H1 (cell line): ENCODE data around the gene DHRS9.
"Not testable (repeated sequence)": the region's sequence is repeated elsewhere in the genome, so short reads cannot be mapped to it uniquely, and the experiment has no call there.

Experiments
- CREB1 ChIP-seq: IDR thresholded peaks from 2 replicates; pipeline ENCODE4 v1.6.1; 2012; ENCODE audit warnings: inconsistent platforms
- EP300 ChIP-seq, 2 experiments: IDR thresholded peaks; 1 replicate in 1 of 2; 2 replicates in 1 of 2; pipeline ENCODE4 v1.6.1; 2011 to 2012; ENCODE audit warnings: low read depth in 2 of 2, low read length in 2 of 2, mild to moderate bottlenecking in 2 of 2, borderline replicate concordance in 1 of 2, inconsistent platforms in 1 of 2, moderate library complexity in 1 of 2
- EZH2 ChIP-seq: fragments of 200-600 bp; sonication (generic); IDR thresholded peaks from 2 replicates; pipeline ENCODE4 v1.7.1; 2012; ENCODE audit warnings: low read depth, mild to moderate bottlenecking, moderate library complexity, low read length, inconsistent platforms; ENCODE audit not compliant: severe bottlenecking
- FOSL1 ChIP-seq: IDR thresholded peaks from 2 replicates; pipeline ENCODE4 v1.6.1; 2011; ENCODE audit warnings: mild to moderate bottlenecking, low read depth, low read length, moderate library complexity; ENCODE audit not compliant: insufficient read depth
- JUND ChIP-seq: IDR thresholded peaks from 2 replicates; pipeline ENCODE4 v1.6.1; 2011; ENCODE audit warnings: mild to moderate bottlenecking, improper control_type of control experiment, low read length
- POLR2A ChIP-seq, 2 experiments: IDR thresholded peaks; 1 replicate in 1 of 2; 2 replicates in 1 of 2; pipeline ENCODE4 v1.6.1; 2011; ENCODE audit warnings: low read depth in 2 of 2, low read length in 2 of 2, mild to moderate bottlenecking in 2 of 2; ENCODE audit errors: control extremely low read depth in 1 of 2
- POLR2AphosphoS5 ChIP-seq: IDR thresholded peaks from 2 replicates; pipeline ENCODE4 v1.6.1; 2011; ENCODE audit warnings: low read depth, low read length
- RAD21 ChIP-seq, 2 experiments: IDR thresholded peaks in 1 of 2; conservative IDR thresholded peaks in 1 of 2; 2 replicates each; pipeline ENCODE4 v1.6.1; 2011; ENCODE audit warnings: low read depth in 2 of 2, low read length in 2 of 2, improper control_type of control experiment in 1 of 2, inconsistent platforms in 1 of 2, mild to moderate bottlenecking in 1 of 2, moderate library complexity in 1 of 2
- RXRA ChIP-seq: IDR thresholded peaks from 2 replicates; pipeline ENCODE4 v1.6.1; 2011; ENCODE audit warnings: low read depth, mild to moderate bottlenecking, low read length, moderate library complexity; ENCODE audit not compliant: insufficient read depth
- SIN3A ChIP-seq, 2 experiments: IDR thresholded peaks in 1 of 2; conservative IDR thresholded peaks in 1 of 2; 2 replicates each; pipeline ENCODE4 v1.6.1; 2011 to 2012; ENCODE audit warnings: low read length in 2 of 2, improper control_type of control experiment in 1 of 2, low read depth in 1 of 2, mild to moderate bottlenecking in 1 of 2
- SP1 ChIP-seq: IDR thresholded peaks from 2 replicates; pipeline ENCODE4 v1.6.1; 2011; ENCODE audit warnings: low read depth, low read length
- SUZ12 ChIP-seq: fragments of 200-600 bp; sonication (generic); IDR thresholded peaks from 2 replicates; pipeline ENCODE4 v1.6.1; 2012; ENCODE audit warnings: mild to moderate bottlenecking, inconsistent platforms, low read length, moderate library complexity, mixed read lengths
- TBP ChIP-seq: IDR thresholded peaks from 2 replicates; pipeline ENCODE4 v1.6.1; 2011; ENCODE audit warnings: low read depth, low read length, improper control_type of control experiment
- TF ChIP-seq, protein P1 (sequence below), 3 experiments: IDR thresholded peaks; 1 replicate in 2 of 3; 2 replicates in 1 of 3; pipeline versions ENCODE4 v1.5.1 to v1.6.1; 2011; ENCODE audit warnings: low read length in 3 of 3, mild to moderate bottlenecking in 3 of 3, inconsistent platforms in 2 of 3, low read depth in 1 of 3, moderate library complexity in 1 of 3; ENCODE audit not compliant: insufficient read depth in 1 of 3; ENCODE audit errors: control extremely low read depth in 1 of 3

DNA sequence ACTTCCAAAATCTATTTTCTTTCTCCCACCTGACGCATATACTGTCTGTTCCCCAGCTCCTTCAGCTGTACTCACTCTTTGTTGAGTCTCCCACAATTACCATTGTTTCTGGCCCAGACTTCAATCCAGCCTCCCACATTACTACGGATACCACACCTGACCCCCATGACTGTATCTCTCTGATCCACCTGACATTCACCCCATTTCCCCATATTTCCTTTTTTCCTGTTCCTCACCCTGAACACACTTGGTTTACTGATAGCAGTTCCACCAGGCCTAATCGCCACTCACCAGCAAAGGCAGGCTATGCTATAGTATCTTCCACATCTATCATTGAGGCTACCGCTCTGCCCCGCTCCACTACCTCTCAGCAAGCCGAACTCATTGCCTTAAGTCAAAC, 64.9 kb downstream of the DHRS9 start:
- not testable (repeated sequence) for TF ChIP-seq RXRA; CREB1; FOSL1; EP300 (IDR thresholded peaks at IDR 0.05; ENCODE audit: borderline replicate concordance in 1 of 2, low read depth in 2 of 2, low read length in 2 of 2); SIN3A (conservative IDR thresholded peaks at IDR 0.05 in 1 of 2, IDR thresholded peaks at IDR 0.05 in 1 of 2; ENCODE audit: low read depth in 1 of 2, low read length in 2 of 2); RAD21 (IDR thresholded peaks at IDR 0.05 in 1 of 2, conservative IDR thresholded peaks at IDR 0.05 in 1 of 2; ENCODE audit: low read depth in 2 of 2, low read length in 2 of 2); SP1; JUND; POLR2A (IDR thresholded peaks at IDR 0.05; ENCODE audit: control extremely low read depth in 1 of 2, low read depth in 2 of 2, low read length in 2 of 2); SUZ12; POLR2AphosphoS5; TBP; EZH2
- TF ChIP-seq, protein P1, sequence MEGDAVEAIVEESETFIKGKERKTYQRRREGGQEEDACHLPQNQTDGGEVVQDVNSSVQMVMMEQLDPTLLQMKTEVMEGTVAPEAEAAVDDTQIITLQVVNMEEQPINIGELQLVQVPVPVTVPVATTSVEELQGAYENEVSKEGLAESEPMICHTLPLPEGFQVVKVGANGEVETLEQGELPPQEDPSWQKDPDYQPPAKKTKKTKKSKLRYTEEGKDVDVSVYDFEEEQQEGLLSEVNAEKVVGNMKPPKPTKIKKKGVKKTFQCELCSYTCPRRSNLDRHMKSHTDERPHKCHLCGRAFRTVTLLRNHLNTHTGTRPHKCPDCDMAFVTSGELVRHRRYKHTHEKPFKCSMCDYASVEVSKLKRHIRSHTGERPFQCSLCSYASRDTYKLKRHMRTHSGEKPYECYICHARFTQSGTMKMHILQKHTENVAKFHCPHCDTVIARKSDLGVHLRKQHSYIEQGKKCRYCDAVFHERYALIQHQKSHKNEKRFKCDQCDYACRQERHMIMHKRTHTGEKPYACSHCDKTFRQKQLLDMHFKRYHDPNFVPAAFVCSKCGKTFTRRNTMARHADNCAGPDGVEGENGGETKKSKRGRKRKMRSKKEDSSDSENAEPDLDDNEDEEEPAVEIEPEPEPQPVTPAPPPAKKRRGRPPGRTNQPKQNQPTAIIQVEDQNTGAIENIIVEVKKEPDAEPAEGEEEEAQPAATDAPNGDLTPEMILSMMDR (IDR thresholded peaks at IDR 0.05; ENCODE audit: control extremely low read depth in 1 of 3, insufficient read depth in 1 of 3, low read depth in 1 of 3, low read length in 3 of 3) = not testable (repeated sequence)
